Measurements from ENCODE around the gene SLC35F6.

DNA sequence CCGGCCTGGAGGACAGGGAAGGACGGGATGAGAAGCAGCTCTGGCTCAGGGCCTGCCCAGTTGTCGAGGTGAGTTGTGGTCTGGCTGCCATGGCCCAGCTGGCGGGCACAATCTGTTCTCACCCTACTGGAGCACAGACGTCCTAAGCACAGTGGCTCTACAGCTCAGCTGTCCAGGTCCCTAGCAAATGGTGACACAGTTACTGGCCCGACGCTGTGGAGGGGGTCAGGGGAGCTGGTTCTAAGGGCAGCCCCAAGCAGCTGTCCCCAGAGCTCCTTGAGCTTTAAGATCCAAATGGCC, 38.6 kb upstream of the SLC35F6 start:
- TF ChIP-seq, protein P1, sequence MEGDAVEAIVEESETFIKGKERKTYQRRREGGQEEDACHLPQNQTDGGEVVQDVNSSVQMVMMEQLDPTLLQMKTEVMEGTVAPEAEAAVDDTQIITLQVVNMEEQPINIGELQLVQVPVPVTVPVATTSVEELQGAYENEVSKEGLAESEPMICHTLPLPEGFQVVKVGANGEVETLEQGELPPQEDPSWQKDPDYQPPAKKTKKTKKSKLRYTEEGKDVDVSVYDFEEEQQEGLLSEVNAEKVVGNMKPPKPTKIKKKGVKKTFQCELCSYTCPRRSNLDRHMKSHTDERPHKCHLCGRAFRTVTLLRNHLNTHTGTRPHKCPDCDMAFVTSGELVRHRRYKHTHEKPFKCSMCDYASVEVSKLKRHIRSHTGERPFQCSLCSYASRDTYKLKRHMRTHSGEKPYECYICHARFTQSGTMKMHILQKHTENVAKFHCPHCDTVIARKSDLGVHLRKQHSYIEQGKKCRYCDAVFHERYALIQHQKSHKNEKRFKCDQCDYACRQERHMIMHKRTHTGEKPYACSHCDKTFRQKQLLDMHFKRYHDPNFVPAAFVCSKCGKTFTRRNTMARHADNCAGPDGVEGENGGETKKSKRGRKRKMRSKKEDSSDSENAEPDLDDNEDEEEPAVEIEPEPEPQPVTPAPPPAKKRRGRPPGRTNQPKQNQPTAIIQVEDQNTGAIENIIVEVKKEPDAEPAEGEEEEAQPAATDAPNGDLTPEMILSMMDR (IDR thresholded peaks at IDR 0.05), result no peak
- no peak for TF ChIP-seq CBFB (CRISPR knock-in tag; IDR thresholded peaks at IDR 0.05; ENCODE audit: low read depth)
- TF ChIP-seq, protein P2, sequence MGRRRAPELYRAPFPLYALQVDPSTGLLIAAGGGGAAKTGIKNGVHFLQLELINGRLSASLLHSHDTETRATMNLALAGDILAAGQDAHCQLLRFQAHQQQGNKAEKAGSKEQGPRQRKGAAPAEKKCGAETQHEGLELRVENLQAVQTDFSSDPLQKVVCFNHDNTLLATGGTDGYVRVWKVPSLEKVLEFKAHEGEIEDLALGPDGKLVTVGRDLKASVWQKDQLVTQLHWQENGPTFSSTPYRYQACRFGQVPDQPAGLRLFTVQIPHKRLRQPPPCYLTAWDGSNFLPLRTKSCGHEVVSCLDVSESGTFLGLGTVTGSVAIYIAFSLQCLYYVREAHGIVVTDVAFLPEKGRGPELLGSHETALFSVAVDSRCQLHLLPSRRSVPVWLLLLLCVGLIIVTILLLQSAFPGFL (CRISPR knock-in tag; IDR thresholded peaks at IDR 0.05; ENCODE audit: borderline replicate concordance), result no peak
- no peak for TF ChIP-seq ZNF219 (CRISPR knock-in tag; IDR thresholded peaks at IDR 0.05; ENCODE audit: borderline replicate concordance)
- TF ChIP-seq ETV6 (CRISPR knock-in tag; IDR thresholded peaks at IDR 0.05), result no peak
- no peak for TF ChIP-seq GRHL2 (CRISPR knock-in tag; IDR thresholded peaks at IDR 0.05; ENCODE audit: insufficient replicate concordance, severe bottlenecking)
- no peak for TF ChIP-seq GTF2I (CRISPR knock-in tag; conservative IDR thresholded peaks at IDR 0.05)
- no peak for TF ChIP-seq ZBTB21 (CRISPR knock-in tag; IDR thresholded peaks at IDR 0.05; ENCODE audit: borderline replicate concordance)
- TF ChIP-seq, protein P3, sequence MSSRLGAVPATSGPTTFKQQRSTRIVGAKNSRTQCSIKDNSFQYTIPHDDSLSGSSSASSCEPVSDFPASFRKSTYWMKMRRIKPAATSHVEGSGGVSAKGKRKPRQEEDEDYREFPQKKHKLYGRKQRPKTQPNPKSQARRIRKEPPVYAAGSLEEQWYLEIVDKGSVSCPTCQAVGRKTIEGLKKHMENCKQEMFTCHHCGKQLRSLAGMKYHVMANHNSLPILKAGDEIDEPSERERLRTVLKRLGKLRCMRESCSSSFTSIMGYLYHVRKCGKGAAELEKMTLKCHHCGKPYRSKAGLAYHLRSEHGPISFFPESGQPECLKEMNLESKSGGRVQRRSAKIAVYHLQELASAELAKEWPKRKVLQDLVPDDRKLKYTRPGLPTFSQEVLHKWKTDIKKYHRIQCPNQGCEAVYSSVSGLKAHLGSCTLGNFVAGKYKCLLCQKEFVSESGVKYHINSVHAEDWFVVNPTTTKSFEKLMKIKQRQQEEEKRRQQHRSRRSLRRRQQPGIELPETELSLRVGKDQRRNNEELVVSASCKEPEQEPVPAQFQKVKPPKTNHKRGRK (CRISPR knock-in tag; IDR thresholded peaks at IDR 0.05; ENCODE audit: borderline replicate concordance), result no peak
- no peak for TF ChIP-seq ZNF671 (CRISPR knock-in tag; IDR thresholded peaks at IDR 0.05)
- TF ChIP-seq ZNF423 (CRISPR knock-in tag; IDR thresholded peaks at IDR 0.05), result no peak
